ENCODE results near the gene FKBP2.

Gene FKBP2

DNA sequence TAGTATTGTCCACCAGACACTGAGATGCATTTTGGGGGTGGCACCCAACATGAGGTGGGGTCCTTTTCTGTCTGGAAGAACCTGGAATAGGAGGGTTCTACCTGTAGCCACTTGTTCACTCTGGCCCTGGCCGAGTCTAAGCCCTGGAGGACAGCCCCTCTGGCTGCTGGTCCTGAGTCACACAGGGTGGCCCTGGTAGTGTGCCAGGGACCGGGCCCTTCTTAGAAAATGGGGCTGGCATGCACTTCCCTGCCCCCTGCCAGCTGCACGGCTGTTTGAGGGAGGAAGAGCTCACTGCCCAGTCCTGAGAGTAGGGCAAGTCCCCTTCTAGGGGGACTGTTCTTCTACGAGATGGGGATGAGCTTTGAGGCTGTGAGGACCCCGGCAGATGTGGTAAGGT, 12.6 kb downstream of the FKBP2 start:
- H3K4me3 ChIP-seq (replicated peaks; ENCODE audit: low read depth, low read length): no peak overlapping the region
- TF ChIP-seq, protein P1, sequence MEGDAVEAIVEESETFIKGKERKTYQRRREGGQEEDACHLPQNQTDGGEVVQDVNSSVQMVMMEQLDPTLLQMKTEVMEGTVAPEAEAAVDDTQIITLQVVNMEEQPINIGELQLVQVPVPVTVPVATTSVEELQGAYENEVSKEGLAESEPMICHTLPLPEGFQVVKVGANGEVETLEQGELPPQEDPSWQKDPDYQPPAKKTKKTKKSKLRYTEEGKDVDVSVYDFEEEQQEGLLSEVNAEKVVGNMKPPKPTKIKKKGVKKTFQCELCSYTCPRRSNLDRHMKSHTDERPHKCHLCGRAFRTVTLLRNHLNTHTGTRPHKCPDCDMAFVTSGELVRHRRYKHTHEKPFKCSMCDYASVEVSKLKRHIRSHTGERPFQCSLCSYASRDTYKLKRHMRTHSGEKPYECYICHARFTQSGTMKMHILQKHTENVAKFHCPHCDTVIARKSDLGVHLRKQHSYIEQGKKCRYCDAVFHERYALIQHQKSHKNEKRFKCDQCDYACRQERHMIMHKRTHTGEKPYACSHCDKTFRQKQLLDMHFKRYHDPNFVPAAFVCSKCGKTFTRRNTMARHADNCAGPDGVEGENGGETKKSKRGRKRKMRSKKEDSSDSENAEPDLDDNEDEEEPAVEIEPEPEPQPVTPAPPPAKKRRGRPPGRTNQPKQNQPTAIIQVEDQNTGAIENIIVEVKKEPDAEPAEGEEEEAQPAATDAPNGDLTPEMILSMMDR (IDR thresholded peaks at IDR 0.05; ENCODE audit: low read length, missing control alignments): no peak
- DNase-seq (ENCODE audit: low read depth): no peak

DNA sequence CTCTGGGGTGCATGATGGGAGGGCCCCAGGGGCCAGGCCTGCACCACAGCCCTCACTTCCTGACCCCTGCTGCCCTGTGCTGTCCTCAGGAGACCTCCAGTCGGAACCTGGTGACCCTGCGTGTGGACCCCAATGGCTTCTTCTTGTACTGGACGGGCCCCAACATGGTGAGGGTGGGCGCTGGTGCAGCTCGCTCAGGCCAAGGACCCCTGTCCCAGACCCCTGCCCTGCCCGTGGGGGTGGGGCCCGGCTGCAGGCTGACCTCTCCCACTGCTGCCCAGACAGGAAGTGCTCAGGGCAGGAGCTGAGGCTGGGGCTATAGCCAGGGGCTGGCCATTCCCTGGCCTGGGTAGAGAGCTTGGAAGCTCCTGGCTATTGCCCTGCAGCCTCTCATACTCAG, 13.4 kb downstream of the FKBP2 start:
- no peak for DNase-seq (ENCODE audit: low read depth)
- TF ChIP-seq, protein P1 (IDR thresholded peaks at IDR 0.05; ENCODE audit: low read length, missing control alignments): no peak
- no peak overlapping the region for H3K4me3 ChIP-seq (replicated peaks; ENCODE audit: low read depth, low read length)

DNA sequence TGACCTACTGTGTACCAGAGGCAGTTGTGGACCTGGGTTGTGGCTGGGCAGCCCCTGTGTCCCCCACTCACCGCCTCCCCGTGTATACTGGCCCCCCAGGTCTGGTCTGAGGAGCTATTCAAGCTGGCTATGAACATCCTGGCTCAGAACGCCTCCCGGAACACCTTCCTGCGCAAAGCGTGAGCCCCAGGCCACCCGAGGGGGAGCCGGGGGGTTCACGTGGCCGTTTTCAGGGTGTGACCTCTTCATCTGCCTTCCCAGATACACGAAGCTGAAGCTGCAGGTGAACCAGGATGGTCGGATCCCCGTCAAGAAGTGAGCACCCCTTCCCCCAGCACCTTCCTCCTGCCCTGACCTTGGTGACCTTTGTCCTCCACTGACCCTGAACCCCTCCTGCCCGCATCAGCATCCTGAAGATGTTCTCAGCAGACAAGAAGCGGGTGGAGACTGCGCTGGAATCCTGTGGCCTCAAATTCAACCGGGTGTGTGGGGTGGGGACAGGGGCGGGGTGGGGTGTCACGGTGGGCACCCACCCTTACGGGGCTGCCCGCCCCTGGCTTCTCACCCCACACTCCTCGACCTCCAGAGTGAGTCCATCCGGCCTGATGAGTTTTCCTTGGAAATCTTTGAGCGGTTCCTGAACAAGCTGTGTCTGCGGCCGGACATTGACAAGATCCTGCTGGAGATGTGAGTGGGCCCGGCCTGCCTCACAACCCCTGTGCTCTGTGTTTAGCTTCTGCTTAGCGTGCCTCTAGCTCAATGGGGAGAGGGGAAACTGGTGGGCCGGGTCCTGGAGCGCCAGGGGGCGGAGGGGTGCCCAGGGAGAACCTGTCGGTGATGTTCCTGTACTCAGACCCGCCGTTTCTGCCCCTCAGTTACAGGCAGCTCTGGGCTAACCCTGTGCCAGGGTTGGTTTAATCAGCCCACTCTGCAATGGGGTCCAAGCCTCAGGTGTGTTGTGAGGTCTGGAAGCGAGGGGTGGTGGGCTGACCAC, 14.5 kb downstream of the FKBP2 start:
- TF ChIP-seq, protein P1 (IDR thresholded peaks at IDR 0.05; ENCODE audit: low read length, missing control alignments): no peak
- no peak overlapping the region for H3K4me3 ChIP-seq (replicated peaks; ENCODE audit: low read depth, low read length)
- no peak for DNase-seq (ENCODE audit: low read depth)

DNA sequence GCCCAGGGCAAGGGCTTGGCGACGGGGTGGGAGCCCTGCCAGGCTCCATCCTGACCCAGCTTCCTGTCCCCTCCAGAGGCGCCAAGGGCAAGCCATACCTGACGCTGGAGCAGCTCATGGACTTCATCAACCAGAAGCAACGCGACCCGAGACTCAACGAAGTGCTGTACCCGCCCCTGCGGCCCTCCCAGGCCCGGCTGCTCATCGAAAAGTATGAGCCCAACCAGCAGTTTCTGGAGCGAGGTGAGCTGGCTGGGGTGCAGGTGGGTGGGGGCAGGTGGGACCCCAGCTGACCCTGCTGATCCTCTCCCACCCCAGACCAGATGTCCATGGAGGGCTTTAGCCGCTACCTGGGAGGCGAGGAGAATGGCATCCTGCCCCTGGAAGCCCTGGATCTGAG, 15.4 kb downstream of the FKBP2 start:
- H3K4me3 ChIP-seq (replicated peaks; ENCODE audit: low read depth, low read length): no peak overlapping the region
- DNase-seq (ENCODE audit: low read depth): no peak
- TF ChIP-seq, protein P1 (IDR thresholded peaks at IDR 0.05; ENCODE audit: low read length, missing control alignments): no peak

DNA sequence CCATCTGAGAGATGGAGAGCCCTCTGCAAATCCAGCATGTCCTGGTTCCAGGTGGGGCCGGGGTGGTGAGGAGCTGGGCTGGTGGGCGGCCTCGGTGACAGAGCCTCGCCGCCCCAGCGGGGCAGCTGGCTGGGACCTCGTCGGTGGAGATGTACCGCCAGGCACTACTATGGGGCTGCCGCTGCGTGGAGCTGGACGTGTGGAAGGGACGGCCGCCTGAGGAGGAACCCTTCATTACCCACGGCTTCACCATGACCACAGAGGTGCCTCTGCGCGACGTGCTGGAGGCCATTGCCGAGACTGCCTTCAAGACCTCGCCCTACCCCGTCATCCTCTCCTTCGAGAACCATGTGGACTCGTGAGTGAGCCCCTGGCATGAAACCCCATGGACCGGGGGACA, 17.5 kb downstream of the FKBP2 start:
- TF ChIP-seq, protein P1 (IDR thresholded peaks at IDR 0.05; ENCODE audit: low read length, missing control alignments): no peak
- DNase-seq (ENCODE audit: low read depth): no peak
- no peak overlapping the region for H3K4me3 ChIP-seq (replicated peaks; ENCODE audit: low read depth, low read length)

DNA sequence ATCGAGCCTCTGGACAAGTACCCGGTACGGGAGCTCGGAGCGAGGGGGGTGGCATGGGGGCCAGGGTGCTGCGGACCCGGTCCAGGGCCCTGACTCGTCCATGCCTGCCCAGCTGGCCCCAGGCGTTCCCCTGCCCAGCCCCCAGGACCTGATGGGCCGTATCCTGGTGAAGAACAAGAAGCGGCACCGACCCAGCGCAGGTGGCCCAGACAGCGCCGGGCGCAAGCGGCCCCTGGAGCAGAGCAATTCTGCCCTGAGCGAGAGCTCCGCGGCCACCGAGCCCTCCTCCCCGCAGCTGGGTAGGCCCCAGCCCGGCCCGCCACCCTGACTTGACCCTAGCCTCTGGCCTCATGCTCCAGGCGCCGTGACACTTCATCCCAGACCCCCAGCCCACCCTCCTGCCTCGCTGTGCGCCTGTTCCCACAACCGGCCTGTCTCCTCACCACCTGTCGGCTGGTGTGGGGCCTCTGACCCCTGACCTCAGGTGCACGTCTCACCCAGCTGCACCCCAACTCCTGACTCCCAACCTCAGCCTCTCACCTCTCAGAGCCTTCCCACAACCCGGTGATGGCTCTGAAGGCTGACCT, 18.1 kb downstream of the FKBP2 start:
- H3K4me3 ChIP-seq (replicated peaks; ENCODE audit: low read depth, low read length): no peak overlapping the region
- TF ChIP-seq, protein P1 (IDR thresholded peaks at IDR 0.05; ENCODE audit: low read length, missing control alignments): no peak
- no peak for DNase-seq (ENCODE audit: low read depth)
